ENCODE measurements around the gene NSUN2.

DNA sequence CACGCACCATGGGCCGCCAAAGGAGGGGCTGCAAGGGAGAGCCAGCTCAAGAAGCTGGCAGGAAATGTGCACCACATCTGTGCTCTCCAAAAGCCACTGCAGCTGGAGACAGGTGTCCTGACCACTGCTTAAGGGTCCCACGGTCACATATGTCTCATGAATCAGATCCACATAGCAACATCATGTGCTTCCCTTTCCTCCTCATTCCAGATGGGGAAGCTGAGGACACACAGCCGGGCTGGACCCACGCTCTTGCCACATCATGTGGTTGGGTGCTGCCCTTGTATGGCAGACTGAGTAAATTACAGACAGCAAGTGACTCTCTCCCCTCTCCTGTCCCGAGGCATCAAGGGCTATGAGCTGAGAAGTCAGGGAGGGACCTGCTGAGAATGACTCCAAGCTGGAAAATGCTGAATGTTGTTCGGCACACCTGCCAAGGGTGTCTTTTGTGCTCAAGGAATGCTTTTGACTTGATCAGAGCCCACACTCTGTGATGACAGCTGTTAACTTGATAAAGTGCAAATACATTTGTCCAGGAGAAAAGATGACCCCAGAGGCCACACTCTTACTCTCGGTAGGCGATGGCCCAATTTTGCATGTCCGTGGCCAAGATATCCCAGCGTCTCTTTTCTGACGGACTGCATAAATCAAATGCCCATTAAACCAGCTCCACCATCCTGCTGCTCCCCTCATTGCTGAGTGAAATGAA, 58.2 kb downstream of the NSUN2 start:
- no peak for TF ChIP-seq POLR2A (IDR thresholded peaks at IDR 0.05)
- TF ChIP-seq, protein P1, sequence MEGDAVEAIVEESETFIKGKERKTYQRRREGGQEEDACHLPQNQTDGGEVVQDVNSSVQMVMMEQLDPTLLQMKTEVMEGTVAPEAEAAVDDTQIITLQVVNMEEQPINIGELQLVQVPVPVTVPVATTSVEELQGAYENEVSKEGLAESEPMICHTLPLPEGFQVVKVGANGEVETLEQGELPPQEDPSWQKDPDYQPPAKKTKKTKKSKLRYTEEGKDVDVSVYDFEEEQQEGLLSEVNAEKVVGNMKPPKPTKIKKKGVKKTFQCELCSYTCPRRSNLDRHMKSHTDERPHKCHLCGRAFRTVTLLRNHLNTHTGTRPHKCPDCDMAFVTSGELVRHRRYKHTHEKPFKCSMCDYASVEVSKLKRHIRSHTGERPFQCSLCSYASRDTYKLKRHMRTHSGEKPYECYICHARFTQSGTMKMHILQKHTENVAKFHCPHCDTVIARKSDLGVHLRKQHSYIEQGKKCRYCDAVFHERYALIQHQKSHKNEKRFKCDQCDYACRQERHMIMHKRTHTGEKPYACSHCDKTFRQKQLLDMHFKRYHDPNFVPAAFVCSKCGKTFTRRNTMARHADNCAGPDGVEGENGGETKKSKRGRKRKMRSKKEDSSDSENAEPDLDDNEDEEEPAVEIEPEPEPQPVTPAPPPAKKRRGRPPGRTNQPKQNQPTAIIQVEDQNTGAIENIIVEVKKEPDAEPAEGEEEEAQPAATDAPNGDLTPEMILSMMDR (IDR thresholded peaks at IDR 0.05): no peak

All from thyroid gland (tissue), 4 donors.